SIG-M5 treated with dmso at 0.1 percent for 504 hours (cell line): ENCODE measurements around the gene UBE2D3.
A peak's percentile ranks its signal among the peaks of the same experiment; 100 is the strongest.

ENCODE experiments used
- DNase-seq: peaks from one replicate; lab custom pipeline; 2025; ENCODE audit not compliant: unreplicated experiment; lab: John Stamatoyannopoulos, UW

The UBE2D3 gene

GRCh38 chr4:102758241-102759160 is 68.8 kb downstream of the UBE2D3 start:
- peak; percentile 25 for DNase-seq

- no peak for DNase-seq
Measured at GRCh38 chr4:102757681-102758080, 69.7 kb downstream of the UBE2D3 start.

GRCh38 chr4:102754044-102754443 is 73.3 kb downstream of the UBE2D3 start:
- DNase-seq: no peak

- DNase-seq: no peak
Measured at GRCh38 chr4:102751941-102752340, 75.4 kb downstream of the UBE2D3 start.
